HCT116 (cell line): ENCODE measurements around the gene GPANK1. TPM values are rescaled to one million over a fixed set of nuclear protein-coding genes. Genes with fewer than 3 reads are reported as not detected.

Source experiments
- ATAC-seq: fragments of 200-7000 bp; cut with Tn5 transposase; 2 replicates; pipeline ENCODE4 v1.9.1; 2020; ENCODE audit warnings: mild to moderate bottlenecking, moderate library complexity
- BruUV-seq: library from RNA; stranded (reverse); fragments of 400-500 nt; replicated peaks from 2 replicates; lab custom pipeline; 2021; lab: Mats Ljungman, UMichigan
- CTCF ChIA-PET: fragments of 300-600 bp; sonication (Branson Sonifier 250); formaldehyde crosslinking; loops from one replicate; lab custom pipeline; 2021; ENCODE audit warnings: antibody characterized with exemption; lab: Charles Lee
- POLR2A ChIA-PET: fragments of 300-600, 350-600 bp; sonication (Branson Sonifier 250); formaldehyde crosslinking; loops from one replicate; lab custom pipeline; 2021; ENCODE audit warnings: antibody characterized with exemption; lab: Charles Lee
- RAD21 ChIA-PET, 2 experiments: fragments of 300-600 bp; sonication (Branson Sonifier 250); formaldehyde crosslinking; loops; one replicate each; lab custom pipeline; 2023; ENCODE audit warnings: low total read pairs in 2 of 2; ENCODE audit not compliant: uncharacterized antibody in 2 of 2, unreplicated experiment in 2 of 2, low non-redundant PET in 1 of 2; lab: Charles Lee
- DNase-seq: peaks from one replicate; pipeline ENCODE4 v3.0.0-alpha.2; 2010; ENCODE audit warnings: low read depth, low spot score
- H2AFZ ChIP-seq: fragments of 200-600 bp; shearing (Covaris generic), sonication (generic); 2 replicates; pipeline ENCODE4 v1.6.1; 2017; ENCODE audit warnings: low read depth, mixed run types, mixed read lengths, antibody characterized with exemption, low read length; ENCODE audit not compliant: poor library complexity, severe bottlenecking
- H3K27ac ChIP-seq: 2 replicates; pipeline ENCODE4 v1.5.1; 2012; ENCODE audit warnings: low read depth, low read length
- H3K27me3 ChIP-seq: fragments of 200-600 bp; sonication (generic); 2 replicates; pipeline ENCODE4 v1.6.1; 2016; ENCODE audit warnings: mixed run types, low read length, mixed read lengths; ENCODE audit not compliant: insufficient read depth
- H3K36me3 ChIP-seq, 2 experiments: fragments of 200-500 bp in 1 of 2; fragments of 200-600 bp in 1 of 2; sonication (Bioruptor generic) in 1 of 2; sonication (generic) in 1 of 2; 2 replicates each; pipeline versions ENCODE4 v1.5.1 to v1.6.1; 2014 to 2016; ENCODE audit warnings: low read length in 2 of 2, inconsistent platforms in 1 of 2, mixed read lengths in 1 of 2, mixed run types in 1 of 2; ENCODE audit not compliant: insufficient read depth in 2 of 2, control insufficient read depth in 1 of 2
- H3K4me1 ChIP-seq, 2 experiments: fragments of 200-600 bp in 1 of 2; sonication (generic) in 1 of 2; 2 replicates each; pipeline versions ENCODE4 v1.5.1 to v1.6.1; 2012 to 2017; ENCODE audit warnings: low read length in 2 of 2, inconsistent platforms in 1 of 2, mild to moderate bottlenecking in 1 of 2, mixed read lengths in 1 of 2, mixed run types in 1 of 2, moderate library complexity in 1 of 2; ENCODE audit not compliant: insufficient read depth in 2 of 2, control insufficient read depth in 1 of 2
- H3K4me2 ChIP-seq: fragments of 200-600 bp; sonication (generic); 2 replicates; pipeline ENCODE4 v1.6.1; 2017; ENCODE audit warnings: mixed run types, low read length, mixed read lengths
- H3K4me3 ChIP-seq, 2 experiments: fragments of 200-600 bp in 1 of 2; sonication (generic) in 1 of 2; replicated peaks in 1 of 2; 2 replicates each; pipeline ENCODE4 v1.5.1; 2011 to 2016; ENCODE audit warnings: low read length in 2 of 2, control low read depth in 1 of 2, low read depth in 1 of 2, mild to moderate bottlenecking in 1 of 2, mixed read lengths in 1 of 2, mixed run types in 1 of 2
- H3K79me2 ChIP-seq: fragments of 200-600 bp; sonication (generic); 2 replicates; pipeline ENCODE4 v1.6.1; 2017; ENCODE audit warnings: mild to moderate bottlenecking, mixed run types, low read length, moderate library complexity, mixed read lengths; ENCODE audit not compliant: insufficient read depth
- H3K9ac ChIP-seq: fragments of 200-600 bp; sonication (generic); 2 replicates; pipeline ENCODE4 v1.6.1; 2016; ENCODE audit warnings: low read length, mixed read lengths
- H3K9me2 ChIP-seq: fragments of 200-600 bp; sonication (generic), shearing (Covaris generic); 2 replicates; pipeline ENCODE4 v1.6.1; 2017; ENCODE audit warnings: mixed run types, mild to moderate bottlenecking, moderate library complexity; ENCODE audit not compliant: insufficient read depth
- H3K9me3 ChIP-seq, 2 experiments: fragments of 200-500 bp in 1 of 2; fragments of 200-600 bp in 1 of 2; sonication (Bioruptor generic) in 1 of 2; sonication (generic) in 1 of 2; 2 replicates each; pipeline ENCODE4 v1.6.1; 2014 to 2017; ENCODE audit warnings: low read length in 2 of 2, mixed read lengths in 2 of 2, inconsistent platforms in 1 of 2, low read depth in 1 of 2, mild to moderate bottlenecking in 1 of 2, mixed run types in 1 of 2, moderate library complexity in 1 of 2; ENCODE audit not compliant: control insufficient read depth in 1 of 2, insufficient read depth in 1 of 2
- H4K20me1 ChIP-seq: fragments of 200-600 bp; sonication (generic), shearing (Covaris generic); 2 replicates; pipeline ENCODE4 v1.6.1; 2017; ENCODE audit warnings: mixed run types, mild to moderate bottlenecking, moderate library complexity; ENCODE audit not compliant: insufficient read depth
- JUND ChIP-seq: IDR thresholded peaks from 2 replicates; pipeline ENCODE4 v1.6.1; 2012
- POLR2AphosphoS5 ChIP-seq: IDR thresholded peaks from 2 replicates; pipeline ENCODE4 v1.6.1; 2011; ENCODE audit warnings: mild to moderate bottlenecking, low read depth, low read length, moderate library complexity
- RAD21 ChIP-seq: IDR thresholded peaks from 2 replicates; pipeline ENCODE4 v1.6.1; 2012; ENCODE audit warnings: low read depth, mild to moderate bottlenecking
- SIN3A ChIP-seq: IDR thresholded peaks from 2 replicates; pipeline ENCODE4 v1.6.1; 2012; ENCODE audit warnings: low read depth
- SRF ChIP-seq: IDR thresholded peaks from 2 replicates; pipeline ENCODE4 v1.6.1; 2012; ENCODE audit warnings: low read depth
- ZNF274 ChIP-seq: fragments of 200-500 bp; sonication (Bioruptor generic); IDR thresholded peaks from 2 replicates; pipeline ENCODE4 v1.6.1; 2014; ENCODE audit warnings: mild to moderate bottlenecking, low read depth, low read length, inconsistent platforms
- intact Hi-C: fragments of 100-400 bp; cut with micrococcal nuclease; formaldehyde crosslinking; loops from 2 replicates; pipeline ENCODE4 v1.10.0; 2022
- total RNA-seq: library from RNA; stranded (reverse); gene quantifications from one replicate; pipeline ENCODE4 v1.2.1, GENCODE V29; 2021; ENCODE audit not compliant: unreplicated experiment
- TF ChIP-seq, protein P1 (sequence below), 3 experiments: fragments of 200-600 bp in 1 of 3; sonication (generic) in 1 of 3; IDR thresholded peaks in 2 of 3; conservative IDR thresholded peaks in 1 of 3; 2 replicates each; pipeline ENCODE4 v1.5.1; 2012 to 2017; ENCODE audit warnings: low read depth in 2 of 3, low read length in 2 of 3, antibody characterized with exemption in 1 of 3, borderline replicate concordance in 1 of 3, control low read depth in 1 of 3, mild to moderate bottlenecking in 1 of 3, mixed read lengths in 1 of 3, mixed run types in 1 of 3, moderate library complexity in 1 of 3; ENCODE audit not compliant: insufficient read depth in 1 of 3
- TF ChIP-seq, protein P2 (sequence below): IDR thresholded peaks from 2 replicates; pipeline ENCODE4 v1.6.1; 2012
- TF ChIP-seq, protein P3 (sequence below): IDR thresholded peaks from 2 replicates; pipeline ENCODE4 v1.6.1; 2012; ENCODE audit warnings: low read depth

The GPANK1 gene
- total RNA-seq, 1 experiment from 2014 or later: 14.8 TPM

DNA sequence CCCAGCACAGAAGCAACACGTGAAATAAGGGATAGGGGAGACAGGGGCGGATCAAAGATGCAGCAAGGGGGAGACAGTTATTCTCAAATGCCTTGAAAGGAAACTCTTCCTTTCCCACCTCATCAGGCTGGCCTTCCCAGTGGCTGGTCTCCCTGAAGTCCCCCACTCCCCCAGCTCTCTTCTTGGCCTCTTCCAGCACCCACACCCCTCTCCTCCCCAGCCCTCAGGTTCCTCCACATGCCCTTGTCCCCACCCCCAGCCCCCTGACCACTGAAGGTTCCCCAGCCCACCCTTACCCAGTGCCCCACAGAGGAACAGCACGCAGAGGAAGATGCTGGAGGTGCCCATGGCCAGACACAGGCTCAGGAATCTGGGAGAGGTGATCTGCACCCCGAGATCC lies 48.7 kb upstream of the GPANK1 start (continued):
- TF ChIP-seq, protein P1, sequence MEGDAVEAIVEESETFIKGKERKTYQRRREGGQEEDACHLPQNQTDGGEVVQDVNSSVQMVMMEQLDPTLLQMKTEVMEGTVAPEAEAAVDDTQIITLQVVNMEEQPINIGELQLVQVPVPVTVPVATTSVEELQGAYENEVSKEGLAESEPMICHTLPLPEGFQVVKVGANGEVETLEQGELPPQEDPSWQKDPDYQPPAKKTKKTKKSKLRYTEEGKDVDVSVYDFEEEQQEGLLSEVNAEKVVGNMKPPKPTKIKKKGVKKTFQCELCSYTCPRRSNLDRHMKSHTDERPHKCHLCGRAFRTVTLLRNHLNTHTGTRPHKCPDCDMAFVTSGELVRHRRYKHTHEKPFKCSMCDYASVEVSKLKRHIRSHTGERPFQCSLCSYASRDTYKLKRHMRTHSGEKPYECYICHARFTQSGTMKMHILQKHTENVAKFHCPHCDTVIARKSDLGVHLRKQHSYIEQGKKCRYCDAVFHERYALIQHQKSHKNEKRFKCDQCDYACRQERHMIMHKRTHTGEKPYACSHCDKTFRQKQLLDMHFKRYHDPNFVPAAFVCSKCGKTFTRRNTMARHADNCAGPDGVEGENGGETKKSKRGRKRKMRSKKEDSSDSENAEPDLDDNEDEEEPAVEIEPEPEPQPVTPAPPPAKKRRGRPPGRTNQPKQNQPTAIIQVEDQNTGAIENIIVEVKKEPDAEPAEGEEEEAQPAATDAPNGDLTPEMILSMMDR (IDR thresholded peaks at IDR 0.05 in 2 of 3, conservative IDR thresholded peaks at IDR 0.05 in 1 of 3; ENCODE audit: borderline replicate concordance in 1 of 3, insufficient read depth in 1 of 3, low read depth in 2 of 3, low read length in 2 of 3): no peak
- no peak for TF ChIP-seq ZNF274
- TF ChIP-seq JUND: no peak
- no peak for TF ChIP-seq POLR2AphosphoS5
- TF ChIP-seq SRF: no peak

DNA sequence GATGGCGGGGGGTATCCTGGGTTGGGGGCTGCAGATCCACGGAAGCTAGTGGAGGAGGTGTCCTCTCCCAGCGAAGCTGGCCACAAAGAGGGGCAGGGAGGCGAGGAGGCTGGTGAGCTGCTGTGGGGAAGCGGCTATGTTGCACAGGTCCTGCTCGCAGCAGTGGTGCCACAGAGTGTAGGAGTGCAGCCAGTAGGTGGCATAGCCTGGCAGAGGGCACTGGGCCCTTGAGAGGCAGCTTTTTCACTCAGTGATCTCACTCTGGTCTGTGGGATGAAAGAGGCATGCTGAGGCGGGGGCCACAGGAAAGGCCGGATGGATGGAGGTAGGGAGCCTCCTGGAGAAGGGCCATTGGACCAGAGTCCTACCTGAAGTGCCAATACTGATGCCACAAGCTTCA lies 47.5 kb upstream of the GPANK1 start:
- RAD21 ChIA-PET: no interaction called here
- peaks cover 16 to 27% of the 10 kb centered on the region in 2 experiments; a peak in 3 of 4 replicates for H3K4me1 ChIP-seq
- TF ChIP-seq, protein P1 (IDR thresholded peaks at IDR 0.05 in 2 of 3, conservative IDR thresholded peaks at IDR 0.05 in 1 of 3; ENCODE audit: borderline replicate concordance in 1 of 3, insufficient read depth in 1 of 3, low read depth in 2 of 3, low read length in 2 of 3): peak in 2 of 3 experiments; percentile 22 to 38; a peak in 4 of 6 replicates
- TF ChIP-seq, protein P2, sequence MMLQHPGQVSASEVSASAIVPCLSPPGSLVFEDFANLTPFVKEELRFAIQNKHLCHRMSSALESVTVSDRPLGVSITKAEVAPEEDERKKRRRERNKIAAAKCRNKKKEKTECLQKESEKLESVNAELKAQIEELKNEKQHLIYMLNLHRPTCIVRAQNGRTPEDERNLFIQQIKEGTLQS: no peak
- TF ChIP-seq RAD21: peak; percentile 60
- no peak for TF ChIP-seq SIN3A
- TF ChIP-seq, protein P3, sequence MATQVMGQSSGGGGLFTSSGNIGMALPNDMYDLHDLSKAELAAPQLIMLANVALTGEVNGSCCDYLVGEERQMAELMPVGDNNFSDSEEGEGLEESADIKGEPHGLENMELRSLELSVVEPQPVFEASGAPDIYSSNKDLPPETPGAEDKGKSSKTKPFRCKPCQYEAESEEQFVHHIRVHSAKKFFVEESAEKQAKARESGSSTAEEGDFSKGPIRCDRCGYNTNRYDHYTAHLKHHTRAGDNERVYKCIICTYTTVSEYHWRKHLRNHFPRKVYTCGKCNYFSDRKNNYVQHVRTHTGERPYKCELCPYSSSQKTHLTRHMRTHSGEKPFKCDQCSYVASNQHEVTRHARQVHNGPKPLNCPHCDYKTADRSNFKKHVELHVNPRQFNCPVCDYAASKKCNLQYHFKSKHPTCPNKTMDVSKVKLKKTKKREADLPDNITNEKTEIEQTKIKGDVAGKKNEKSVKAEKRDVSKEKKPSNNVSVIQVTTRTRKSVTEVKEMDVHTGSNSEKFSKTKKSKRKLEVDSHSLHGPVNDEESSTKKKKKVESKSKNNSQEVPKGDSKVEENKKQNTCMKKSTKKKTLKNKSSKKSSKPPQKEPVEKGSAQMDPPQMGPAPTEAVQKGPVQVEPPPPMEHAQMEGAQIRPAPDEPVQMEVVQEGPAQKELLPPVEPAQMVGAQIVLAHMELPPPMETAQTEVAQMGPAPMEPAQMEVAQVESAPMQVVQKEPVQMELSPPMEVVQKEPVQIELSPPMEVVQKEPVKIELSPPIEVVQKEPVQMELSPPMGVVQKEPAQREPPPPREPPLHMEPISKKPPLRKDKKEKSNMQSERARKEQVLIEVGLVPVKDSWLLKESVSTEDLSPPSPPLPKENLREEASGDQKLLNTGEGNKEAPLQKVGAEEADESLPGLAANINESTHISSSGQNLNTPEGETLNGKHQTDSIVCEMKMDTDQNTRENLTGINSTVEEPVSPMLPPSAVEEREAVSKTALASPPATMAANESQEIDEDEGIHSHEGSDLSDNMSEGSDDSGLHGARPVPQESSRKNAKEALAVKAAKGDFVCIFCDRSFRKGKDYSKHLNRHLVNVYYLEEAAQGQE: no peak
- no peak overlapping the region for H3K9ac ChIP-seq
- H3K79me2 ChIP-seq: no peaks in the 10 kb centered on the region
- CTCF ChIA-PET: interaction anchor here (1.0 to 1.5 kb wide), 4 partner anchors 9 to 118 kb away, joined by 3 to 4 read pairs (median 3); partner anchors contain the start of genes ABHD16A and CLIC1
- ATAC-seq (peak; percentile 70), DNase-seq (no peak)
- BruUV-seq: no TSS peak
- no peak overlapping the region for H3K4me3 ChIP-seq
- intact Hi-C loops: no loop called here
- no peak overlapping the region for H3K27ac ChIP-seq
- no peaks in the 10 kb centered on the region for H3K9me3 ChIP-seq
- no peaks in the 10 kb centered on the region for H3K36me3 ChIP-seq
- no peaks in the 10 kb centered on the region for H3K9me2 ChIP-seq
- POLR2A ChIA-PET: interaction anchor here (1.1 kb wide), 1 partner anchor 115 kb away, joined by 3 read pairs; the partner anchor contains the start of gene HSPA1B
- no peaks in the 10 kb centered on the region for H4K20me1 ChIP-seq
- H3K27me3 ChIP-seq: no peaks in the 10 kb centered on the region
- H2AFZ ChIP-seq: no peak overlapping the region
- H3K4me2 ChIP-seq: no peak overlapping the region
